Activated CD4-positive, alpha-beta memory T cell treated with anti-CD3 and anti-CD28 coated beads for 36 hours (primary cell): Measurements from ENCODE around the gene SLC15A4. TPM values are rescaled to one million over a fixed set of nuclear protein-coding genes. Genes with fewer than 3 reads are reported as not detected.

Experiments used
- CTCF ChIA-PET: fragments of 350-600 bp; sonication (Branson Sonifier 250); formaldehyde crosslinking; loops from one replicate; lab custom pipeline; 2021; ENCODE audit warnings: antibody characterized with exemption, inconsistent platforms; lab: Charles Lee
- POLR2A ChIA-PET: fragments of 350-600 bp; sonication (Branson Sonifier 250); formaldehyde crosslinking; loops from one replicate; lab custom pipeline; 2021; ENCODE audit warnings: antibody characterized with exemption; lab: Charles Lee
- DNase-seq: peaks from one replicate; pipeline ENCODE4 v3.0.0-alpha.2; 2020
- H3K27ac Mint-ChIP-seq: one replicate; pipeline ENCODE4 v1.8.0; 2021; ENCODE audit warnings: mixed read lengths
- H3K27me3 Mint-ChIP-seq: one replicate; pipeline ENCODE4 v1.8.0; 2021; ENCODE audit warnings: mixed read lengths
- H3K36me3 Mint-ChIP-seq: one replicate; pipeline ENCODE4 v1.8.0; 2021; ENCODE audit warnings: mixed read lengths
- H3K4me1 Mint-ChIP-seq: one replicate; pipeline ENCODE4 v1.8.0; 2021; ENCODE audit warnings: low read depth, mixed read lengths
- H3K4me3 Mint-ChIP-seq: one replicate; pipeline ENCODE4 v1.8.0; 2021; ENCODE audit warnings: mild to moderate bottlenecking, mixed read lengths
- H3K9me3 Mint-ChIP-seq: one replicate; pipeline ENCODE4 v1.8.0; 2021; ENCODE audit warnings: mixed read lengths
- intact Hi-C: fragments of 100-400 bp; cut with micrococcal nuclease; formaldehyde crosslinking; loops from one replicate; pipeline ENCODE4 v1.15.1; 2023
- total RNA-seq, 2 experiments: library from RNA; stranded (reverse); gene quantifications; one replicate each; pipeline ENCODE4 v1.2.3, GENCODE V29; 2021

Gene SLC15A4
- total RNA-seq, 2 experiments from 2014 or later: 15.5 to 19.3 TPM

- intact Hi-C loops: no loop called here
- CTCF ChIA-PET: no interaction called here
- peaks cover 41% of the 10 kb centered on the region for H3K4me1 Mint-ChIP-seq
- POLR2A ChIA-PET: no interaction called here
- DNase-seq: no peak
- no peak overlapping the region for H3K27ac Mint-ChIP-seq
- H3K9me3 Mint-ChIP-seq: no peaks in the 10 kb centered on the region
- no peaks in the 10 kb centered on the region for H3K27me3 Mint-ChIP-seq
- H3K36me3 Mint-ChIP-seq: peaks cover 26% of the 10 kb centered on the region
- H3K4me3 Mint-ChIP-seq: no peak overlapping the region
These were observed 5.4 kb downstream of the SLC15A4 start for GRCh38 chr12:128818065-128819022.

GRCh38 chr12:128817111-128818015 lies 6.4 kb downstream of the SLC15A4 start:
- Mint-ChIP-seq H3K27me3 (no peaks in the 10 kb centered on the region), H3K9me3 (no peaks in the 10 kb centered on the region), H3K4me3 (no peak overlapping the region), H3K36me3 (peaks cover 35% of the 10 kb centered on the region), H3K4me1 (peaks cover 49% of the 10 kb centered on the region), H3K27ac (no peak overlapping the region)
- intact Hi-C loops: no loop called here
- CTCF ChIA-PET: no interaction called here
- DNase-seq: no peak
- POLR2A ChIA-PET: no interaction called here

DNA sequence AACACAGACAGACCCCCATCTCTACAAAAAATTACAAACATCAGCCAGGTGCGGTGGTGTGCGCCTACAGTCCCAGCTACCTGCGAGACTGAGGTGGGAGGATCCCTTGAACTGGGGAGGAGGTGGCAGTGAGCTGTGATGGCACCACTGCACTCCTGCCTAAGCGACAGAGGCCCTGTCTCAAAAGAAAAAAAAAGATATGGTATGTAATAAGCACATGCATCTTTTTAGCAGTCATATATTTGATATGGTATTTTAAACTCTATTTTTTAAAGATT lies 7.2 kb downstream of the SLC15A4 start:
- H3K4me3 Mint-ChIP-seq: no peak overlapping the region
- peaks cover 49% of the 10 kb centered on the region for H3K4me1 Mint-ChIP-seq
- ChIA-PET CTCF (no interaction called here), POLR2A (no interaction called here)
- intact Hi-C loops: no loop called here
- peaks cover 34% of the 10 kb centered on the region for H3K36me3 Mint-ChIP-seq
- no peak for DNase-seq
- H3K27me3 Mint-ChIP-seq: no peaks in the 10 kb centered on the region
- no peaks in the 10 kb centered on the region for H3K9me3 Mint-ChIP-seq
- no peak overlapping the region for H3K27ac Mint-ChIP-seq

GRCh38 chr12:128815779-128816642 lies 7.7 kb downstream of the SLC15A4 start:
- H3K4me1 Mint-ChIP-seq: peaks cover 44% of the 10 kb centered on the region
- H3K27me3 Mint-ChIP-seq: no peaks in the 10 kb centered on the region
- H3K27ac Mint-ChIP-seq: no peak overlapping the region
- H3K4me3 Mint-ChIP-seq: no peak overlapping the region
- intact Hi-C loops: no loop called here
- no peaks in the 10 kb centered on the region for H3K9me3 Mint-ChIP-seq
- DNase-seq: no peak
- POLR2A ChIA-PET: no interaction called here
- peaks cover 33% of the 10 kb centered on the region for H3K36me3 Mint-ChIP-seq
- CTCF ChIA-PET: no interaction called here

- Mint-ChIP-seq H3K27ac (no peak overlapping the region), H3K36me3 (peaks cover 33% of the 10 kb centered on the region), H3K27me3 (no peaks in the 10 kb centered on the region), H3K4me3 (no peak overlapping the region), H3K9me3 (no peaks in the 10 kb centered on the region), H3K4me1 (peaks cover 52% of the 10 kb centered on the region)
- intact Hi-C loops: no loop called here
- DNase-seq: no peak
- POLR2A ChIA-PET: no interaction called here
- CTCF ChIA-PET: no interaction called here
These were observed 9.1 kb downstream of the SLC15A4 start for GRCh38 chr12:128814411-128815261.

- Mint-ChIP-seq H3K36me3 (peaks cover 37% of the 10 kb centered on the region), H3K9me3 (no peaks in the 10 kb centered on the region), H3K4me3 (no peak overlapping the region), H3K4me1 (peaks cover 48% of the 10 kb centered on the region), H3K27ac (no peak overlapping the region), H3K27me3 (no peaks in the 10 kb centered on the region)
- CTCF ChIA-PET: no interaction called here
- POLR2A ChIA-PET: no interaction called here
- DNase-seq: no peak
- intact Hi-C loops: no loop called here
These were observed 9.9 kb downstream of the SLC15A4 start for GRCh38 chr12:128813883-128814282.

GRCh38 chr12:128813392-128813791 lies 10.4 kb downstream of the SLC15A4 start:
- Mint-ChIP-seq H3K27me3 (no peaks in the 10 kb centered on the region), H3K9me3 (no peaks in the 10 kb centered on the region), H3K4me1 (peaks cover 45% of the 10 kb centered on the region), H3K27ac (no peak overlapping the region), H3K4me3 (no peak overlapping the region), H3K36me3 (peaks cover 40% of the 10 kb centered on the region)
- intact Hi-C loops: no loop called here
- ChIA-PET POLR2A (no interaction called here), CTCF (no interaction called here)
- DNase-seq: no peak

DNA sequence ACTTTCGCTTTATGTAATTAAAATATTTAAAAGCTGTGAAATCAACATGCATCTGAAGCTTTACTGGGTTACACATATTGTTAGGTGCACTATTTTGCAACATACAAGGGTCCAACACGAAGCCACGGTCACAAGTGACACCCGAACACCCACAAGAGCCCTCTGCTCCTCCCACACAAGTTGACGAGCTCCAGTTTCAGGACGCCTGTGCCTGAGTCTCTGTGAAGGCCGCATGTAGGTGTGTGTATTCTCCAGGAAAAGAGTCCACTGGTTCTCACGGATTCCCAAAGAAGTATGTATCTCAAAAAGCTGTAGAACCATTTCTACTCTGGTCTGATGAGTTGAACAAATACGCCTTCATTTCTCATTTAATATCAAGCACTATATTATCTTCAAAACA lies 12.0 kb downstream of the SLC15A4 start:
- Mint-ChIP-seq H3K27me3 (no peaks in the 10 kb centered on the region), H3K4me1 (peaks cover 33% of the 10 kb centered on the region), H3K9me3 (no peaks in the 10 kb centered on the region), H3K4me3 (peak overlapping the region; percentile 10), H3K36me3 (peaks cover 48% of the 10 kb centered on the region), H3K27ac (no peak overlapping the region)
- no peak for DNase-seq
- POLR2A ChIA-PET: interaction anchor here (1.4 kb wide), 1 partner anchor 28 kb away, joined by 4 read pairs; no protein-coding TSS in a partner anchor
- intact Hi-C loops: loop anchor here (2.0 kb wide), 2 partner anchors 13 to 29 kb away; no protein-coding TSS in a partner anchor
- CTCF ChIA-PET: interaction anchor here (0.6 kb wide), 1 partner anchor 73 kb away, joined by 3 read pairs; no protein-coding TSS in a partner anchor

DNA sequence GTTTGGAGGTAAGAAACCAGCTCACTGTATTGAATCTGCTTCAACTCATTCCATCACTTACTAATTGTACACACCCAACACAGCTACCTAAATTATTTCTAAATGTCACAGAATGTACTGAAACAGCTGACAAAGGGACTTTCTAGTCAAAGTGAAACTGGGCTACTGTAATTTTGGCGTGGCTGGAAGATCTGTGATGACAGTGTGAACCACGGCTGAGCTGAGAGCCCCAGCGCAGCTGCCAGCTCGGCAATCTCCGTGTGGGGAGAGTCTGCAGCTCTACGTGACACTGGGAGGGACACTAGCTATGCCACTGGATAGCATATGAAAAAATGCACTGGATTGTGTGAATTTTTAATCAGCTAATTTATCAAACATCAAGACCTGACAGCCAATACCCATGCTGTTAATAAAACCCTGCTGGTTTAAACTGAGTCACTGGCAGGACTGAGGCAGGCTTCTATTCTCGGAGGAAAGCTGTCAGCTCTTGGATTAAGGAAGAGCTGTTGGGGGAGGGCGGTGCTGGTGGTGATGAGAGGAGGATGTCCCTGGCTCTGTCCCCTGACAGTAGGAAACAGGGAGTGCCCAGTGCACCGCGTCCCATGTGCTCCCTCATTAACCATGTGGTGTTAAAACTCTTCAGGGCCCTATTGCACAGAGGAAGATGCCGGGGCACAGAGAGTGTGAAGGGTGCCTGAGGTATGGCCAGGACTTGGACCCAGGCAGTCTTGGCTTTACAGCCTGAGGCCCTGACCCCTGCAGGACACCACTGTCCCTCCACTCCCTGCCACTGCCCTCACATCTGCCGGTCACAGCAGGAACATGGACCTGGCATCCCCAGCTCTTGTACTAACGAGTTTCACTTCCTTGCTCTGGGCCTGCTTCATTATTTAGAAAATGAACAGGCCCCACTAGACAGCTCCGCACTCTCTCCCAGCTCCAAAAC lies 13.3 kb downstream of the SLC15A4 start:
- H3K27me3 Mint-ChIP-seq: no peaks in the 10 kb centered on the region
- peaks cover 30% of the 10 kb centered on the region for H3K4me1 Mint-ChIP-seq
- no peak overlapping the region for H3K4me3 Mint-ChIP-seq
- no peaks in the 10 kb centered on the region for H3K9me3 Mint-ChIP-seq
- ChIA-PET POLR2A (interaction anchor here (1.4 to 1.5 kb wide), 2 partner anchors 14 to 27 kb away, joined by 4 to 10 read pairs; partner anchors contain the start of gene SLC15A4), CTCF (interaction anchor here (0.9 to 1.3 kb wide), 3 partner anchors 11 to 1204 kb away, joined by 3 to 4 read pairs (median 3); no protein-coding TSS in a partner anchor)
- peak; percentile 46 for DNase-seq
- H3K36me3 Mint-ChIP-seq: peaks cover 51% of the 10 kb centered on the region
- intact Hi-C loops: loop anchor here (2.0 kb wide), 2 partner anchors 14 to 28 kb away; no protein-coding TSS in a partner anchor
- H3K27ac Mint-ChIP-seq: no peak overlapping the region

- no peak for DNase-seq
- H3K27ac Mint-ChIP-seq: no peak overlapping the region
- H3K4me1 Mint-ChIP-seq: peaks cover 30% of the 10 kb centered on the region
- H3K36me3 Mint-ChIP-seq: peaks cover 50% of the 10 kb centered on the region
- H3K27me3 Mint-ChIP-seq: no peaks in the 10 kb centered on the region
- POLR2A ChIA-PET: no interaction called here
- no peaks in the 10 kb centered on the region for H3K9me3 Mint-ChIP-seq
- intact Hi-C loops: no loop called here
- H3K4me3 Mint-ChIP-seq: no peak overlapping the region
- CTCF ChIA-PET: no interaction called here
These were observed 15.1 kb downstream of the SLC15A4 start for GRCh38 chr12:128808651-128809050.
